GM12872 (cell line): Measurements from ENCODE around the gene ZSWIM8.

ENCODE experiments used
- CTCF ChIP-seq: IDR thresholded peaks from 3 replicates; pipeline ENCODE4 v1.5.1; 2011; ENCODE audit warnings: low read depth, mild to moderate bottlenecking, low read length, moderate library complexity; ENCODE audit not compliant: insufficient read depth

ZSWIM8 gene

GRCh38 chr10:73796766-73797165, 11.4 kb downstream of the ZSWIM8 start:
- no peak for TF ChIP-seq CTCF

GRCh38 chr10:73797324-73798025, 12.1 kb downstream of the ZSWIM8 start:
- TF ChIP-seq CTCF: no peak

DNA sequence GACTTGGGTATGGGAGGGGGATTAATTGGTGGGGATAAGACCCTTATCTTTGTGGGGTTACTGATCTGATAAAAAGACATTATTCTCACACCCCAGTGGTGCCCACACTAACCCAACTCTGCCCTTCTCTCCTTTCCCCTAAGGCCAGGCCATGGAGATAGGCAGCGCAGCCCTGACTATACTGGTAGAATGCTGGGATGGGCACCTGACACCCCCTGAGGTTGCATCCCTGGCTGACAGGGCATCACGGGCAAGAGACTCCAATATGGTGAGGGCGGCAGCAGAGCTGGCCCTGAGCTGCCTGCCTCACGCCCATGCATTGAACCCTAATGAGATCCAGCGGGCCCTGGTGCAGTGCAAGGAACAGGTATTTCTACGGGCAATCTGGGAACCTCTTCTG, 12.7 kb downstream of the ZSWIM8 start:
- TF ChIP-seq CTCF: no peak

- TF ChIP-seq CTCF: no peak
These were observed 13.6 kb downstream of the ZSWIM8 start for GRCh38 chr10:73798927-73799560.

DNA sequence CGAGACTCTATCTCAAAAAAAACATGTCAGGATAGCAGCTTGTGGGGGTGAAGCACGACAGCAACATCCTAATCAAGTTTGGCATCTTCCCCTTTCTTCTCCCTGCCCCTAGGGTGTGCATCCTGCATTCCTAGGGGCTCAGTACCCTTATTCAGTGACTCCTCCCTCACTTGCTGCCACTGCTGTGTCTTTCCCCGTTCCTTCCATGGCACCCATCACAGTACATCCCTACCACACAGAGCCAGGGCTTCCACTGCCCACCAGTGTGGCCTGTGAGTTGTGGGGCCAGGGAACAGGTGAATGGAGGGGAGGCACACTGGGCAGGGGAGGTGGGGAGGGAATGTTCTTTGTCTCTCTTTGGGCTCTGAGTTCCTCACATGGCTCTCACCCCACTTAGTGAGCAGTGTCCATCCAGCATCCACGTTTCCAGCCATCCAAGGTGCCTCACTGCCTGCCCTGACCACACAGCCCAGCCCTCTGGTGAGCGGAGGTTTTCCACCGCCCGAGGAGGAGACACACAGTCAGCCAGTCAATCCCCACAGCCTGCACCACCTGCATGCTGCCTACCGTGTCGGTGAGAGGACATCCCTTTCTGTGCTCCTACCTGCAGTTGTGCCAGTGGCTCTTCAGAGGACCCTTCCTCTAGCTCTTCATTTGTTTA, 14.6 kb downstream of the ZSWIM8 start:
- TF ChIP-seq CTCF: no peak

DNA sequence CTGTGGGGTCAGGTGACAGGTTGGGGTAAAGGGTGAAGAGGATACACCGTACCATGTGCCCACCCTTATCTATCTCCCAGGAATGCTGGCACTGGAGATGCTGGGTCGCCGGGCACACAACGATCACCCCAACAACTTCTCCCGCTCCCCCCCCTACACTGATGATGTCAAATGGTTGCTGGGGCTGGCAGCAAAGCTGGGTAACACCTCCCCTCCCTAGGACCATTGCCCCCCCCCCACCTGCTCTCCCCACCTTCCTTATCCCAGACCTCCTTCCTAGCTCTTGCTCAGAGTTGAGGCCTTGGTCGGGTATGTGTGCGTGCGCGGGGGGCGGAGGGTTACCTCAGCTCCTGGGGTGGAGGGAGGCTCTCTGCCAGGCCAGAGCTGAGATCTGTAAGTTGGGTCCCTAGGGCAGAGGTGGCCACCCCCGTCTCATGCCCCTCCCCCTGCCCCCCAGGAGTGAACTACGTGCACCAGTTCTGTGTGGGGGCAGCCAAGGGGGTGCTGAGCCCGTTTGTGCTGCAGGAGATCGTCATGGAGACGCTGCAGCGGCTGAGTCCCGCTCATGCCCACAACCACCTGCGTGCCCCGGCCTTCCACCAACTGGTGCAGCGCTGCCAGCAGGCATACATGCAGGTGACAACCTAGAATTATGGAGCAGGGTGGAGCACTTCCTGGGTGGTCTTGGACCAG, 15.3 kb downstream of the ZSWIM8 start:
- no peak for TF ChIP-seq CTCF

DNA sequence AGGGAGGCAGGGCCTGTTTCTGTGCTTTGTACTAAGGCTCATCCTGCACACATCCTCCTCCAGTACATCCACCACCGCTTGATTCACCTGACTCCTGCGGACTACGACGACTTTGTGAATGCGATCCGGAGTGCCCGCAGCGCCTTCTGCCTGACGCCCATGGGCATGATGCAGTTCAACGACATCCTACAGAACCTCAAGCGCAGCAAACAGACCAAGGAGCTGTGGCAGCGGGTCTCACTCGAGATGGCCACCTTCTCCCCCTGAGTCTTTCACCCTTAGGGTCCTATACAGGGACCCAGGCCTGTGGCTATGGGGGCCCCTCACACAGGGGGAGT, 15.8 kb downstream of the ZSWIM8 start:
- no peak for TF ChIP-seq CTCF
